ENCODE data around the gene THUMPD1. TPM values are rescaled to one million over a fixed set of nuclear protein-coding genes. Genes with fewer than 3 reads are reported as not detected.
A peak's percentile ranks its signal among the peaks of the same experiment; 100 is the strongest.

The THUMPD1 gene
- total and polyA plus RNA-seq, 10 of the 15 experiments (the other 5 are each of a cell fraction or from before 2014, with no cell fraction given), result 21.5 to 49.5 (median 36.9) TPM

DNA sequence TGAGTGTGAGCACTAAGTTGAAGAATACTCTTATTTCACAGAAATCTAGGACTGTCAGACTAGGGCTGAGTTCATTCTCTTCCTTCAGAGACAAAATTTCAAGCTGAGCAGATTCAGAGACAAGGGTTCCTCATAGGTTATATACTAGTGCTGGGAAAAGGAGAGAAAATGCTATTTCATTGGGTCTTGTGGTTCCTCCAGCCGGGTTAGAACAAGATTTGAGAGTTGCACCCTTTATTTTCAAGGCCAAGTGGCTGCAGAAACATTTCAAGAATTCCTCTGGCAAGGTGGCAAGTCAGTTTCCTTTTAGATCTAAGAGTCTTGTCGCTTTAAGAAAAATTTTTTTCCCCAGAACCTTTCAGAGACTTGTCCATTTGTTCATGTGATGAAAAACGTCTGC lies 6.8 kb downstream of the THUMPD1 start:
- no peak for DNase-seq (ENCODE audit: low read depth, low spot score)
- WGBS (ENCODE audit: insufficient coverage, insufficient replicate concordance, low lambda C conversion rate, missing lambda C conversion rate), result 49% methylated on average over 3 of the region's 3 CpGs
- Histone ChIP-seq H3K27ac (ENCODE audit: control insufficient read depth, insufficient read depth) (no peak overlapping the region), H3K27me3 (replicated peaks in 1 of 2; ENCODE audit: control insufficient read depth in 2 of 2, insufficient read depth in 2 of 2, low read length in 1 of 2) (no peaks in the 10 kb centered on the region), H2AFZ (ENCODE audit: control insufficient read depth, low read depth, low read length) (no peak overlapping the region), H3K79me2 (ENCODE audit: control insufficient read depth, insufficient read depth, low read length) (peaks cover 11% of the 10 kb centered on the region), H3K9ac (ENCODE audit: control insufficient read depth, insufficient read depth, low read length) (no peak overlapping the region), H3K9me3 (replicated peaks; ENCODE audit: control insufficient read depth, insufficient read depth, low read length) (no peaks in the 10 kb centered on the region), H3K4me3 (no peak overlapping the region), H3K4me1 (ENCODE audit: control insufficient read depth, insufficient read depth, low read length) (peaks cover under 1% of the 10 kb centered on the region; the same call in 1 of the 2 replicates), H3K4me2 (ENCODE audit: control insufficient read depth, insufficient read depth) (no peak overlapping the region), H4K20me1 (ENCODE audit: control insufficient read depth, insufficient read depth) (no peaks in the 10 kb centered on the region), H3K36me3 (ENCODE audit: control insufficient read depth in 2 of 2, insufficient read depth in 2 of 2, low read length in 1 of 2) (peaks cover 0 to 32% of the 10 kb centered on the region in 2 experiments; a peak in 2 of 4 replicates)
- ATAC-seq, result no peak
- CTCF ChIA-PET, result interaction anchor here (0.8 to 1.2 kb wide), 2 partner anchors 30 to 40 kb away, joined by 3 read pairs; no protein-coding TSS in a partner anchor
- intact Hi-C loops (cut with micrococcal nuclease; ENCODE audit: unreplicated experiment), result no loop called here
- no peak for TF ChIP-seq ZZZ3 (IDR thresholded peaks at IDR 0.05; ENCODE audit: control insufficient read depth, insufficient read length, low read depth)
- TF ChIP-seq POLR2AphosphoS5 (IDR thresholded peaks at IDR 0.05; ENCODE audit: low read length), result peak; percentile 21; the same call in 1 of the 2 replicates
- no peak for TF ChIP-seq BACH1 (IDR thresholded peaks at IDR 0.05; ENCODE audit: borderline replicate concordance)
- TF ChIP-seq, protein P1, sequence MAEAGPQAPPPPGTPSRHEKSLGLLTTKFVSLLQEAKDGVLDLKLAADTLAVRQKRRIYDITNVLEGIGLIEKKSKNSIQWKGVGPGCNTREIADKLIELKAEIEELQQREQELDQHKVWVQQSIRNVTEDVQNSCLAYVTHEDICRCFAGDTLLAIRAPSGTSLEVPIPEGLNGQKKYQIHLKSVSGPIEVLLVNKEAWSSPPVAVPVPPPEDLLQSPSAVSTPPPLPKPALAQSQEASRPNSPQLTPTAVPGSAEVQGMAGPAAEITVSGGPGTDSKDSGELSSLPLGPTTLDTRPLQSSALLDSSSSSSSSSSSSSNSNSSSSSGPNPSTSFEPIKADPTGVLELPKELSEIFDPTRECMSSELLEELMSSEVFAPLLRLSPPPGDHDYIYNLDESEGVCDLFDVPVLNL (IDR thresholded peaks at IDR 0.05; ENCODE audit: low read depth, low read length), result no peak
- TF ChIP-seq RFX5 (IDR thresholded peaks at IDR 0.05; ENCODE audit: low read depth, low read length), result no peak
- no peak for TF ChIP-seq RCOR1 (conservative IDR thresholded peaks at IDR 0.05; ENCODE audit: low read depth, low read length)
- TF ChIP-seq USF1 (IDR thresholded peaks at IDR 0.05; ENCODE audit: borderline replicate concordance, extremely low read length, insufficient read depth, low read depth, low read length), result no peak
- RAD21 ChIA-PET (ENCODE audit: unreplicated experiment), result no interaction called here
- no peak for FAIRE-seq
- POLR2A ChIA-PET, result no interaction called here
- SMC1A ChIA-PET (ENCODE audit: uncharacterized antibody, unreplicated experiment), result no interaction called here
- in situ Hi-C loops (cut with MboI), result no loop called here
- no TSS peak for BruUV-seq (replicated peaks)

All from GM12878 (cell line).